OCI-LY3 (cell line): ENCODE data around the gene MPHOSPH10.

Experiments
- H2AFZ ChIP-seq: fragments of 200-600, 300-600 bp; shearing (Covaris generic); 2 replicates; pipeline ENCODE4 v1.6.0; 2014; ENCODE audit warnings: antibody characterized with exemption, low read depth, low read length
- H3K27ac ChIP-seq: fragments of 200-600, 300-600 bp; sonication (generic); 2 replicates; pipeline ENCODE4 v1.5.1; 2014; ENCODE audit warnings: mild to moderate bottlenecking, low read length, moderate library complexity, mixed read lengths
- H3K27me3 ChIP-seq: fragments of 200-600, 300-600 bp; sonication (generic); 2 replicates; pipeline ENCODE4 v1.6.1; 2014; ENCODE audit warnings: low read depth, low read length, mixed read lengths
- H3K36me3 ChIP-seq: fragments of 200-600, 300-600 bp; sonication (generic); replicated peaks from 2 replicates; pipeline ENCODE3; 2014; ENCODE audit warnings: low read depth, low read length, mixed read lengths
- H3K4me1 ChIP-seq: fragments of 300-600, 200-600 bp; sonication (generic); 2 replicates; pipeline ENCODE4 v1.6.1; 2014; ENCODE audit warnings: low read length, mixed read lengths
- H3K4me2 ChIP-seq: fragments of 200-600, 300-600 bp; sonication (generic); 2 replicates; pipeline ENCODE4 v1.6.1; 2014; ENCODE audit warnings: low read length, mixed read lengths
- H3K4me3 ChIP-seq: fragments of 300-600, 200-600 bp; sonication (generic); 2 replicates; pipeline ENCODE4 v1.5.1; 2014; ENCODE audit warnings: antibody characterized with exemption, mild to moderate bottlenecking, low read length, moderate library complexity
- H3K79me2 ChIP-seq: fragments of 300-600, 200-600 bp; shearing (Covaris generic); 2 replicates; pipeline ENCODE4 v1.6.1; 2014; ENCODE audit warnings: mild to moderate bottlenecking, low read length, mixed read lengths
- H3K9ac ChIP-seq: fragments of 300-600, 200-600 bp; shearing (Covaris generic); 2 replicates; pipeline ENCODE4 v1.6.0; 2014; ENCODE audit warnings: mild to moderate bottlenecking, low read length, moderate library complexity
- H3K9me3 ChIP-seq: fragments of 200-600, 300-600 bp; shearing (Covaris generic); 2 replicates; pipeline ENCODE4 v1.6.1; 2014; ENCODE audit warnings: low read length, mixed read lengths; ENCODE audit not compliant: insufficient read depth
- H4K20me1 ChIP-seq: fragments of 200-600, 300-600 bp; sonication (generic); 2 replicates; pipeline ENCODE4 v1.6.1; 2016; ENCODE audit warnings: low read length, mixed read lengths; ENCODE audit not compliant: insufficient read depth
- EZH2phosphoT487 ChIP-seq: fragments of 200-600 bp; shearing (Covaris generic); IDR thresholded peaks from 2 replicates; pipeline ENCODE4 v1.6.1; 2018; ENCODE audit warnings: antibody characterized with exemption, mixed run types, low read depth
- TF ChIP-seq, protein P1 (sequence below): fragments of 200-600, 300-600 bp; sonication (generic); IDR thresholded peaks from 2 replicates; pipeline ENCODE4 v1.5.1; 2014; ENCODE audit warnings: antibody characterized with exemption, low read length, low read depth

The MPHOSPH10 gene

DNA sequence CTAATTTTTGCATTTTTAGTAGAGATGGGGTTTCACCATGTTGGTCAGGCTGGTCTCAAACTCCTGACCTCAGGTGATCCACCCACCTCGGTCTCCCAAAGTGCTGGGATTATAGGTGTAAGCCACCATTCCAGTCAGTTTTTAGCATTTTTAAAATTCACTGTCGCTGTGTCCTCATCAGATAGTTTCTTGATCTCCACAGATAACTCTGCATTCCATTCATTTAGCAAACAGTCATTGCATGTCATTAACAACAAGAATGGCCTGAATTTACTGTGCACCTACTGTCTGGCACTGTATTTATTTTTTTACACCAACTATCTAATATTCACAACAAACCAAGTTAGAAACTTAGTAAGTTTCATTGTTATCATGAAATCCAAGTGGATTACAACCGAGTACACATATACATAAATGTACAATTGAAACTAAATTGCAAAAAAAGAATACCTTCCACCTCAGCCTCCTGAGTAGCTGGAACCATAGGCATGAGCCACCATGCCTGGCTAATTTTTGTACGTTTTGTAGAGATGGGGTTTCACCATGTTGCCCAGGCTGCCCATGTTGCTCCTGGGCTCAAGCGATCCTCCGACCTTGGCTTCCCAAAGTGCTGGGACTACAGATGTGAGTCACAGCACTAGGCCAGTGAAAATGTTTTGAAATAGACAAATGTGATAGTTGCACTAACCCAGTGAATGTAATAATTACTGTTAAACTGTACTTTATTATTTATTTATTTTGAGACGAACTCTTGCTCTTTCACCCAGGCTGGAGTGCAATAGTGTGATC lies 4.7 kb upstream of the MPHOSPH10 start:
- Histone ChIP-seq H3K4me2 (no peak overlapping the region), H3K4me1 (peaks cover 11% of the 10 kb centered on the region), H3K36me3 (peaks cover 40% of the 10 kb centered on the region), H3K27me3 (no peaks in the 10 kb centered on the region), H2AFZ (no peak overlapping the region), H4K20me1 (no peaks in the 10 kb centered on the region), H3K4me3 (no peak overlapping the region), H3K79me2 (peaks cover 47% of the 10 kb centered on the region), H3K9ac (no peak overlapping the region), H3K27ac (no peak overlapping the region), H3K9me3 (no peaks in the 10 kb centered on the region)
- no peak for TF ChIP-seq EZH2phosphoT487

DNA sequence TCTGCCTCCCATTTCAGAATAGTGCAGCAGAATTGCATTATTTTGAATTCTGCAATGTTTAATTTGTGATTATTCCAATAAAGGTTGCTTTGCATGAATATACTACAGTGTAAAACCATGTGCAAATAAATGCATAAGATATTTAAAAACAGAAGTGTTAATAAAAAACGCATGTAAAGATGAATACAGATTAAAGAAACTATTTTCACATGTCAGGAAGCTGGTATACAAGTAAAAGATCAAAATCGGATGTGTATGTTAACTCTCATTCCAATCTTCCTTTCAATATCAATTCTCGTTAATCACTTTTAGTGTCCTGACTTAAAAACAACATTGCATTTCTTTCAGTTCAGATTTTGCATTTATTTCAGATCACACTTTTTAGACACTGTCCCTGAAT lies 3.5 kb upstream of the MPHOSPH10 start:
- TF ChIP-seq EZH2phosphoT487: no peak
- TF ChIP-seq, protein P1, sequence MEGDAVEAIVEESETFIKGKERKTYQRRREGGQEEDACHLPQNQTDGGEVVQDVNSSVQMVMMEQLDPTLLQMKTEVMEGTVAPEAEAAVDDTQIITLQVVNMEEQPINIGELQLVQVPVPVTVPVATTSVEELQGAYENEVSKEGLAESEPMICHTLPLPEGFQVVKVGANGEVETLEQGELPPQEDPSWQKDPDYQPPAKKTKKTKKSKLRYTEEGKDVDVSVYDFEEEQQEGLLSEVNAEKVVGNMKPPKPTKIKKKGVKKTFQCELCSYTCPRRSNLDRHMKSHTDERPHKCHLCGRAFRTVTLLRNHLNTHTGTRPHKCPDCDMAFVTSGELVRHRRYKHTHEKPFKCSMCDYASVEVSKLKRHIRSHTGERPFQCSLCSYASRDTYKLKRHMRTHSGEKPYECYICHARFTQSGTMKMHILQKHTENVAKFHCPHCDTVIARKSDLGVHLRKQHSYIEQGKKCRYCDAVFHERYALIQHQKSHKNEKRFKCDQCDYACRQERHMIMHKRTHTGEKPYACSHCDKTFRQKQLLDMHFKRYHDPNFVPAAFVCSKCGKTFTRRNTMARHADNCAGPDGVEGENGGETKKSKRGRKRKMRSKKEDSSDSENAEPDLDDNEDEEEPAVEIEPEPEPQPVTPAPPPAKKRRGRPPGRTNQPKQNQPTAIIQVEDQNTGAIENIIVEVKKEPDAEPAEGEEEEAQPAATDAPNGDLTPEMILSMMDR: no peak
- Histone ChIP-seq H2AFZ (no peak overlapping the region), H3K4me1 (peaks cover 20% of the 10 kb centered on the region), H3K79me2 (peaks cover 59% of the 10 kb centered on the region), H3K4me3 (no peak overlapping the region), H3K9me3 (no peaks in the 10 kb centered on the region), H3K27me3 (no peaks in the 10 kb centered on the region), H3K9ac (no peak overlapping the region), H3K36me3 (peaks cover 29% of the 10 kb centered on the region), H4K20me1 (0 out of 2 replicates have a peak, but pooled peaks cover 5% of the 10 kb centered on the region), H3K27ac (no peak overlapping the region), H3K4me2 (no peak overlapping the region)

DNA sequence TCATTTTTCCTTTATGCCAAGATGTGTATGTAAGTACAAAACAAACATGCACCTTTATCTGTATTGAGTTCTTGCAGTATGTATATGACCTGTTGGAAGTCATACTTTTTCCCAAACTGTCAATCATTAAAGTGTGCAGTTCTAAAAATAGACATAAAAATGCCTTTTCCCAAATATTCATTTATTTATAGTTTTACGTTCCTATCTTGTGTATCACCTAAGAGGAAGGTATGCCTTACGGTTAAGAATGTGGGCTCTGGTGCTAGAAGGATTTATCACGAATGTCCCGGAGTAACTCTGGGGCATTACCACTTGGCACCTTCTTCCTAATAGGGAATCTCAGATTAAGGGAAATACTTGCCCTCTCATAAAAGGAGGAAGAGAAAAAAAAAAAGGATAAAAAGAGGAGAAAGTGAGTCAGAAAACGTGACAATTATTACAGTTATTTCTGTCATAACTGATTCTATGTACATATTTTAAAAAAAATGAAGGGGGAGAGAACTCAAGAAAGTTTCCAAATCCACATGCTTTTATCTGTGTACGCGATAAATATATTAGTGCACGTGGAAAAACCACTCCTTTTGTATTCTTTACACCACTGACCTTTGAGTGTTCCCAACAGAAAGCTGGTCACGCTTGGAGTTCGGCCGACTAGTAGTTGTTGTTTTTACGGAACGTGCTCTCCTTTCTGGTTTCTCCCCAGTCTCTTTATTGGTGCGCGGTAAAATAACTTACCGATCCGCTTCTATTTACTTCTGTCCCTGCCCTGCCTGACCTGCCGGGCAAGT lies 1.1 kb upstream of the MPHOSPH10 start:
- peak overlapping the region; percentile 16 for H2AFZ ChIP-seq
- peak overlapping the region; percentile 85 for H3K4me3 ChIP-seq
- H3K27ac ChIP-seq: peak overlapping the region; percentile 73
- H3K36me3 ChIP-seq: peaks cover 23% of the 10 kb centered on the region
- H4K20me1 ChIP-seq: peaks cover 9% of the 10 kb centered on the region; the same call in 1 of the 2 replicates
- H3K9me3 ChIP-seq: no peaks in the 10 kb centered on the region
- H3K27me3 ChIP-seq: no peaks in the 10 kb centered on the region
- H3K9ac ChIP-seq: peak overlapping the region; percentile 83
- peak overlapping the region; percentile 92 for H3K4me2 ChIP-seq
- H3K79me2 ChIP-seq: peaks cover 79% of the 10 kb centered on the region
- no peak for TF ChIP-seq EZH2phosphoT487
- TF ChIP-seq, protein P1: no peak
- H3K4me1 ChIP-seq: peaks cover 26% of the 10 kb centered on the region

DNA sequence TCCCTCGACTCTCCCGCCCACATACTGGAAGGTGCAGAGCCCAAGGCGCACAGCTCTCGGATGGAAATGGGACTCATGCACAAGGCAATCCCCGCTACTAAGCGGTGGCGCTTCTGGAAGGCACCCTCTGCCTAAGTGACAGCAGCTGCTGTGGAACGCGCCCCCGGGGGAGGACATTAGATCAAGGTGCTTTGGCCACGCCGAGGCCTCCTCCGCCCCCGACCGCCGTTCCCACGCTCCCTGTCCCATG lies 607 bp upstream of the MPHOSPH10 start:
- peaks cover 26% of the 10 kb centered on the region for H3K4me1 ChIP-seq
- H2AFZ ChIP-seq: peak overlapping the region; percentile 16
- TF ChIP-seq, protein P1: no peak
- TF ChIP-seq EZH2phosphoT487: no peak
- H3K27ac ChIP-seq: peak overlapping the region; percentile 73
- H3K9ac ChIP-seq: peak overlapping the region; percentile 83
- peaks cover 79% of the 10 kb centered on the region for H3K79me2 ChIP-seq
- no peaks in the 10 kb centered on the region for H3K9me3 ChIP-seq
- H4K20me1 ChIP-seq: peaks cover 9% of the 10 kb centered on the region; the same call in 1 of the 2 replicates
- peak overlapping the region; percentile 92 for H3K4me2 ChIP-seq
- H3K4me3 ChIP-seq: peak overlapping the region; percentile 85
- no peaks in the 10 kb centered on the region for H3K27me3 ChIP-seq
- H3K36me3 ChIP-seq: peaks cover 27% of the 10 kb centered on the region
